GM06990 (cell line): ENCODE results near the gene THADA.

ENCODE experiments used
- DNase-seq: peaks from one replicate; pipeline ENCODE4 v3.0.0-alpha.2; 2011; ENCODE audit not compliant: insufficient read length; ENCODE audit errors: extremely low read depth
- H3K27me3 ChIP-seq: replicated peaks from 2 replicates; pipeline ENCODE4 v1.6.0; 2011; ENCODE audit warnings: low read length; ENCODE audit not compliant: control insufficient read depth, insufficient read depth
- H3K36me3 ChIP-seq: 2 replicates; pipeline ENCODE4 v1.5.1; 2011; ENCODE audit warnings: low read length; ENCODE audit not compliant: control insufficient read depth, insufficient read depth
- H3K4me3 ChIP-seq: replicated peaks from 2 replicates; pipeline ENCODE4 v1.5.1; 2011; ENCODE audit warnings: low read depth, mild to moderate bottlenecking, control low read depth, low read length
- TF ChIP-seq, protein P1 (sequence below): IDR thresholded peaks from 2 replicates; pipeline ENCODE4 v1.5.1; 2011; ENCODE audit warnings: low read length, control low read depth, mild to moderate bottlenecking, inconsistent platforms; ENCODE audit not compliant: insufficient read depth, poor library complexity, severe bottlenecking

The THADA gene

DNA sequence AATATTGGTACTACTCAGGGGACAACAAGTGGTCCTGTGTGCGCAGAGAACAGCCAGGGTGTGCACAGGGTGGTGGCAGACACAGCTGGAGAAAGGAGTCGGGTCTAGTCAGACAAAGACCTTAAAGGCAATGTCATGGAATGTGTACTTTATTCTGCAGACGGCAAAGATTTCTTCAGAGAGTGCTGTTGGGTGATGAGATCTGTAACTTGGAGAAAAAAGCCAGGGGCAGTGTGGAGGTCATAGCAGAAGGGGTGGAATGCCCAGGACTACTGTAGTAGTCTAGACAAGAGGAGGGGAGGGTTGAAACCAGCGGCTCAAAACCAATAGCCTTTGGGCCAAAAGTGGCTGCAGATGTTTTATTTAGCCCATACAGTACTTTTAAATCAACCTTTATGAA is 248.1 kb downstream of the THADA start:
- DNase-seq, result no peak

DNA sequence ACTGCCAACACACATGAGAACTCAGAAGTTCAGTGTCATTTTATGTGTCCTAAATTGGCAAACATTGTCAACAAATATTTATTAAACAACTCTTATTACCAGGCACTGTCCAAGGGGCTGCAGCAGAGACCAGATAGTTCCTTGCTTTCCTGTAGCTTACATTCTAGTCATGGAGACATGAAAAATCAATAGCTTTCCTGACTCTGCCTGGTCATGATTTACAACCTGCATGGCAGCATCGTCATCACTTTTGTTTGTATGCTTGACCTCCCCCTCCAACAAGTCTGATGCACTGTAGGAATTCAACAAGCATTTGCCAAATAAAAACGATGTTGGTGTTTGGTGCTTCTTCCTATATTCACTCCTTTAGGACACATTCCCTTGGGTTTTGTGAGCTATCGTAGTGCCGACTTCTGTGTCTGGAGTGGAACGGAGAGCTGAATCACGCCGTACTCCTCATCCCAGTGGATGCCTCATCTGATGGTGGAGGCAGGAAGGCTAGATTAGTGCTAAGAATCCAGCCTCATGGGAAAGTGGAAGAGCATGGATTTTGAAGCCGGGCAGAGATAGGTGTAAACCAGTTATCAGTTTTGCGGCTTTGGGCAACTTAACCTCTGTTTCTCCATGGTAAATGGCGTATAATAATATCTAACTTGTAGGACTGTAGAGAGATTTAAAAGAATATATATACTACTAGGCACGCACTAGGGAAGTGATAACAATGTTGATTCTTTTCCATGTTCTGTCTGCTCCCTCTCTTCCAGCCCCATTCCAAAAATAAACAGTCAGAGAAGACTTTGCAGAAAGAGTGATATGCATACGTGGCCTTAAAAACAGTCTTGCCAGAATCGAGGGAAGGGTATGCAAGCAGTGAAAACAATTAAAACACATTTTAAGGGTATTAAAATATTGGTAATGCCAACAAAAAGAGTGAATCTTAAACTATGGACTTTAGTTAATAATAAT is 249.0 kb downstream of the THADA start:
- TF ChIP-seq, protein P1, sequence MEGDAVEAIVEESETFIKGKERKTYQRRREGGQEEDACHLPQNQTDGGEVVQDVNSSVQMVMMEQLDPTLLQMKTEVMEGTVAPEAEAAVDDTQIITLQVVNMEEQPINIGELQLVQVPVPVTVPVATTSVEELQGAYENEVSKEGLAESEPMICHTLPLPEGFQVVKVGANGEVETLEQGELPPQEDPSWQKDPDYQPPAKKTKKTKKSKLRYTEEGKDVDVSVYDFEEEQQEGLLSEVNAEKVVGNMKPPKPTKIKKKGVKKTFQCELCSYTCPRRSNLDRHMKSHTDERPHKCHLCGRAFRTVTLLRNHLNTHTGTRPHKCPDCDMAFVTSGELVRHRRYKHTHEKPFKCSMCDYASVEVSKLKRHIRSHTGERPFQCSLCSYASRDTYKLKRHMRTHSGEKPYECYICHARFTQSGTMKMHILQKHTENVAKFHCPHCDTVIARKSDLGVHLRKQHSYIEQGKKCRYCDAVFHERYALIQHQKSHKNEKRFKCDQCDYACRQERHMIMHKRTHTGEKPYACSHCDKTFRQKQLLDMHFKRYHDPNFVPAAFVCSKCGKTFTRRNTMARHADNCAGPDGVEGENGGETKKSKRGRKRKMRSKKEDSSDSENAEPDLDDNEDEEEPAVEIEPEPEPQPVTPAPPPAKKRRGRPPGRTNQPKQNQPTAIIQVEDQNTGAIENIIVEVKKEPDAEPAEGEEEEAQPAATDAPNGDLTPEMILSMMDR, result no peak
- H3K27me3 ChIP-seq, result no peaks in the 10 kb centered on the region
- DNase-seq, result no peak
- H3K4me3 ChIP-seq, result no peak overlapping the region
- no peaks in the 10 kb centered on the region for H3K36me3 ChIP-seq

More for the DNA sequence above, 248.1 kb downstream of the THADA start:
- H3K4me3 ChIP-seq, result no peak overlapping the region
- no peaks in the 10 kb centered on the region for H3K27me3 ChIP-seq
- H3K36me3 ChIP-seq, result no peaks in the 10 kb centered on the region
- TF ChIP-seq, protein P1, result no peak

DNA sequence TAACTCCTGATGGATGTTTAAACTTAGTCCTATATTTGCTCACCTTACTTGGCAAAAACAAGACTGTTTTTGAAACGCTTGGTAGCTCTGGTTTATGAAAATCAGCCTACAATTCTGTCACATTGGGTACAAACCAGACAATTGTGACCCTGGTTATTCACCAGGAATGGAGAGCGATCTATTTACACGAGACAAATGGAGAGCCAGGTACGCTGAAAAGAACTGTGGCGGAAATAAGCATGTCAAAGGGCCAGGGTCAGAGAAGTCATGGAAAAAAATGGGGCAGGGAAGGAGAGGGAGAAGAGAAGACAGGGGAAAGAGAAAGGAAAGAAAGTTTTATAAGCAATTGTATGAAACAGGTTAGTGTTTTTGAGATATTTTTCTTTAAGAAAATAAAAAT is 250.0 kb downstream of the THADA start:
- DNase-seq, result no peak

DNA sequence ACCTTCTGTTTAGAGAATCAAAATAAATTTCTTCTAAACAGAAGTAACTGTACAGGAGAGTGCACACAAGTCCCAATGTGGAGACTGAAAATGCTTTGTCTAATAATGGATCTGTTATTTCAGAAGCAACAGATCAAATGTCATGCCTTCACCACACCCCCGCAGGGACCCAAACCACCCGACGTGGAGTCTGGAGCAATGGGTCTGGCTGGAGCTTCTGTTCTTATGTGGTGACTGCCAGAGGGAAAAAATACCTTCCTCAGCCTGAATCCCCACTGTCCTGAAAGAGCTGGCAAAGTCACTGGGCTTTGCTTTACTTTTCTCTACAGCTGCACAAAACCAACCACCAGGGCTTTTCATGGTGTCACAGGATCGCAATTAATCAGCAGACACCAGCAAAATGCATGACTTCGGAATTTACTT is 250.4 kb downstream of the THADA start:
- TF ChIP-seq, protein P1, result no peak
- Histone ChIP-seq H3K27me3 (no peaks in the 10 kb centered on the region), H3K36me3 (no peaks in the 10 kb centered on the region), H3K4me3 (no peak overlapping the region)
- no peak for DNase-seq

More for the DNA sequence above, 250.0 kb downstream of the THADA start:
- TF ChIP-seq, protein P1, result no peak
- no peaks in the 10 kb centered on the region for H3K36me3 ChIP-seq
- no peak overlapping the region for H3K4me3 ChIP-seq
- no peaks in the 10 kb centered on the region for H3K27me3 ChIP-seq

DNA sequence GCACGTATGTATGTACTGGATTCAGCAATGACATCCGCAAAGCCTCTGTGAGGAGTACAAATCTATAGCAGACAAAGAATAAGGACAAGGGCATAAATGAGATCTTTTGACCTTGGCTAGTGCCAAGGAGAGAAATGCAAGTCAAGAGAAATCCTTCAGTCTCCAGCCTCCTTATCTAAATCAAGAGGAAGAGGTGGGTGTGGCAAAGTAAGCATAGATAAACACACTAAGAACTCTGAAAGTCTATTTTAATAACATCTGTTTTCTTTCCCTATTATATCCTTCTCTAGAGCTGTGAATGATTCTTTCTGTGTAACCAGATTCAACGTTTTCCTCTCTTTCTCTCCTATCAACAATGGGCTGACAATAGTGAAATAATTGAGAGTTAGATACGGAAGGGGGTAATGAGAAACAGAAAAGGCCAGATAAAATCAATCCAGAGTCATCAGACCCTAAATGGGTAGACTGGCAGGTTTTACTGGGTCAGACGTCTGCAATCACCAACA is 250.9 kb downstream of the THADA start:
- TF ChIP-seq, protein P1, result no peak
- H3K27me3 ChIP-seq, result no peaks in the 10 kb centered on the region
- H3K4me3 ChIP-seq, result no peak overlapping the region
- no peaks in the 10 kb centered on the region for H3K36me3 ChIP-seq
- no peak for DNase-seq
